NCI-H2227 treated with DMSO at 0.1 percent for 48 hours (cell line): ENCODE measurements around the gene SUFU.
A peak's percentile ranks its signal among the peaks of the same experiment; 100 is the strongest.
"Not testable (repeated sequence)": the region's sequence is repeated elsewhere in the genome, so short reads cannot be mapped to it uniquely, and the experiment has no call there.

Source experiments
- DNase-seq: peaks from one replicate; lab custom pipeline; 2025; lab: John Stamatoyannopoulos, UW

SUFU gene

DNA sequence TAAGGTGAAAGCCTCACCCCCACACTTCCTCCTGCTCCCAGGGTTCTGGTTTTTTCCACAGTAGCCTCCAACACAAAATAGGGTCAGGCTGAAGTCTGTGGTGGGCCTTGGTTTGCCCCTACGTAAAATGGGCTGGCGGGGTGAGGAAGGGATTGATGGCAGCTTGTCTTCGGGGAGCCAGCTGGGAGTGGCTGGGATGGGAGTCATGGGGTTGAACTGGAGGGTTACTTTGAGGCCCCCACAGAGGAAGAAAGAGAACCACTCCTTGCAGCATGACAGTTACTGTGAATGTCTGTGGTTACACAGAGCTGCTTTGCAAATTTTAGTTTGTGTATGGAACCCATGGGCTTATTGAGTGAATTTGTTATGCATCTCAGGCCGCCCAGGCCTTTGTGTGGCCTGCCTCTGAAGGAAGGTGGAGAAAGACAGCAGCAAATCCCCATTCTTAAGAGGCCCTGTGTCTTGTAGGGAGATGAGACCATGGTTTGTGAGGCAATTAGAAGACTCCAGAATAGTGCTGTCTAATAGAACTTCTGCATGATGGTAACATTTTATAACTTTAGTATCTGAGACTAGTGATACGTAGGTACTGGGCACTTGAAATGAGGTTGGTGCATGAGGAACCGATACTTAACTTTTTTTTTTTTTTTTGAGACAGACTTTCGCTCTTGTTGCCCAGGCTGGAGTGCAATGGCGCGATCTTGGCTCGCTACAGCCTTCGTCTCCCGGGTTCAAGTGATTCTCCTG, 148.6 kb downstream of the SUFU start:
- no peak for DNase-seq

DNA sequence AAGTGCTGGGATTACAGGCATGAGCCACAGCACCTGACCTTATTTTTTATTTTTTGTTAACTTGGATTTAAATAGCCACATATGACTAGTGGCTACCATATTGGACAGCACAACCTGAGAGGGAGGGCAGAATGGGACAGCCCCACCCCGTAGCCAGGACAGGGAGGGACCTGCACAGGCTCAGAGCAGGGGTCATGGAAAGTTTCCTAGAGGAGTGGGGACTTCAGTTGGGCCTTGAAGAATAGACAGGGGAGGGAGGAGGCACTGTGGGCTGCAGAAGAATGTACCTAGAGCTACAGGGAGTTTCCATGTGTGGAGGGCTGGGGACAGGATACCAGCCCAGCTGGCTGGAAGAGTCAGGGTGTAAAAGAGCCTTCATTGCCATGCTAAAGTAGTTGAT, 149.3 kb downstream of the SUFU start:
- DNase-seq, result no peak

DNA sequence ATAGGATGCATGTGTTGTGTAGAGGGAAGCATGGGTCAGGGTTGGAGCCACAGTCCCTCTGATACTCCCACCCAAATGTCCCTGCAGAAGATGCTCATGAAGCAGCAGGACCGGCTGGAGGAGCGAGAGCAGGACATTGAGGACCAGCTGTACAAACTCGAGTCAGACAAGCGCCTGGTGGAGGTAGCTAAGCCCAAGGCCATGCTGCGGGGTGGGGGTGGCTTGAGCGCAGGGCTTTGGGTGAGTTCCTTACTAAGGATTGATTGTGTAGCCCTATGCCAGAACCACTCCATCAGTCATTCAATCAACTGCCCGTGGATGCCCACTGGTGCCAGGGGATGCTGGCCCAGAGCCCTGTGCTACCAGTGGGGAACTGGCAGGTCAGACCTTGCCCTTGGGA, 150.8 kb downstream of the SUFU start:
- no peak for DNase-seq

DNA sequence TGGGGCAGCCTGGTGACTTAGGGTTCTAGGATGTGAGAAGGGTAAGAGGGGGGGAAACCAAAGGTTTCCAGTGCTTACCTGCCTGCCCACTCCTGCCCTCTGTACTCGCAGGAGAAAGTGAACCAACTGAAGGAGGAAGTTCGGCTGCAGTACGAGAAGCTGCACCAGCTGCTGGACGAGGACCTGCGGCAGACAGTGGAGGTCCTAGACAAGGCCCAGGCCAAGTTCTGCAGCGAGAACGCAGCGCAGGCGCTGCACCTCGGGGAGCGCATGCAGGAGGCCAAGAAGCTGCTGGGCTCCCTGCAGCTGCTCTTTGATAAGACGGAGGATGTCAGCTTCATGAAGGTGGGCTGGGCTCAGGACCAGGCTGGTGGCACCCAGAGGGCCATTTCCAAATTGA, 151.2 kb downstream of the SUFU start:
- no peak for DNase-seq

DNA sequence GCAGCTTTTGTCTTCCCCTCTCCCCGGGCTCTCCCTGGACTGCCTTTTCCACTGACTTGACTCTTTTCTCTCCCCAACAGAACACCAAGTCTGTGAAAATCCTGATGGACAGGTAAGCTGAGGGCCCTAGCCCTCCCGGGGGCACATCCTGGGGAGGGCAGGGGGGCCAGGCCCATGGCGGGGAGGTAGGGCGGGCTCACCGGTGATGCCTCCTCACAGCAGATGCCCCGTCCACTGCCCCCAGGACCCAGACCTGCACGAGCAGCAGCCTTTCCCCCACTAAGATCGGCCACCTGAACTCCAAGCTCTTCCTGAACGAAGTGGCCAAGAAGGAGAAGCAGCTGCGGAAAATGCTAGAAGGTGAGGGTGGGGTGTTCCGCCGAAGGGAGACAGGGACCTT, 152.3 kb downstream of the SUFU start:
- DNase-seq, result no peak

DNA sequence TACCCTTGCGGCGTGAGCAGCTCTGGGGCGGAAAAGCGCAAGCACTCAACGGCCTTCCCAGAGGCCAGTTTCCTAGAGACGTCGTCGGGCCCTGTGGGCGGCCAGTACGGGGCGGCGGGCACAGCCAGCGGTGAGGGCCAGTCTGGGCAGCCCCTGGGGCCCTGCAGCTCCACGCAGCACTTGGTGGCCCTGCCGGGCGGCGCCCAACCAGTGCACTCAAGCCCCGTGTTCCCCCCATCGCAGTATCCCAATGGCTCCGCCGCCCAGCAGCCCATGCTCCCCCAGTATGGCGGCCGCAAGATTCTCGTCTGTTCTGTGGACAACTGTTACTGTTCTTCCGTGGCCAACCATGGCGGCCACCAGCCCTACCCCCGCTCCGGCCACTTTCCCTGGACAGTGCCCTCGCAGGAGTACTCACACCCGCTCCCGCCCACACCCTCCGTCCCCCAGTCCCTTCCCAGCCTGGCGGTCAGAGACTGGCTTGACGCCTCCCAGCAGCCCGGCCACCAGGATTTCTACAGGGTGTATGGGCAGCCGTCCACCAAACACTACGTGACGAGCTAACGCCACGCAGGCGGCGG, 153.1 kb downstream of the SUFU start:
- no peak for DNase-seq

DNA sequence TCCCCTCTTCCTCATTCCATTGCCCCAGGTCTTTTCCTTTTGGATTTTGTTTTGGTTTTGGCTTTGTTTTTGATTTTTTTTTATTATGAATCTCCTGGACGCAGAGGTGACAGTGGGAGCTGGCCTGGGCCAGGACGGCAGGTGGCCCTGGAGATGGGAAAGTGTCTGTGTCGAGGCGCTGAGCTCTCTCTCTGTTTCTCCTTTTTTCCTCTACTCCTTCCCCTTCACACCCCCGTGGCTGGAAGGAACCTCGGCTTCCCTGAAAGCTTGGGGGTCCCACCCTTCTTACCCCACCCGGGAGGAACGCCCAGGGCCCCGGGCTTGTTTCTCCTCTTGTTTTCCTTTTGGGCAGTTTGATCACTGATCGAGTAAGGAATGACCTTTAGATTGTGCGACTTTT, 153.7 kb downstream of the SUFU start:
- no peak for DNase-seq

DNA sequence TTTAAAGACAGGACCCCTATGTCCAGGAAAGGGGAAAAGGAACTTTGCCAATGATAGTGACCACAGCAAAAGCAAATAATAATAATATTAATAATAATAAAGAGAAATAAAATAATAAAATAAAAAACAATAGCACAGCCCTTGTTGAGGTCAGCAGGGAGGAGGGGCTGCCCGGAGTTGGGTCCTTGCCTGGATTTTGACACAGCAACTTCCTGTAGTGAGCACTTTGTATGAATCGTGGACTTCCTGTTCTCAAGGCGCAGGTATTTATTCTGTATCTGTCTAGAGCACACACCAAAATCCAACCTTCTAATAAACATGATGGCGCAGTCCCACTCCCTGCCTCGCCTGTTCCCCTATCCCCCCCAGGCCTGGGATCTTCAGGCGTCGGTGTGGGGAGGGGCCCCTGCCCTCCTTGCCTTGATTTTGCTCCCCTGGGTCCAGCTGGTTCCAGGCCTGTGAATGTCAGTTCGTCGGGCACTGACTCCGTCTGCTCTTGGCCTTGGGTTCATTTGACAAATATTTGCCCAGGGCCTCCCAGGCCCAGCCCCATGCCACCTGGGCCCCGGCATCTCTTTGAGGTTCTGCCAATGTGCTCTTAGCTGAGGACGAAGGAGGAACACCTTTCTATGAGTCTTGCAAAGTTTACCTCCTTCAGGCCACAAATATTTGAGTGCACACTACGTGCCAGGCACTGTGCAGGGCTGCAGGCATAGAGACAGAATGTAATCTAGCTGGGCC, 154.4 kb downstream of the SUFU start:
- no peak for DNase-seq

DNA sequence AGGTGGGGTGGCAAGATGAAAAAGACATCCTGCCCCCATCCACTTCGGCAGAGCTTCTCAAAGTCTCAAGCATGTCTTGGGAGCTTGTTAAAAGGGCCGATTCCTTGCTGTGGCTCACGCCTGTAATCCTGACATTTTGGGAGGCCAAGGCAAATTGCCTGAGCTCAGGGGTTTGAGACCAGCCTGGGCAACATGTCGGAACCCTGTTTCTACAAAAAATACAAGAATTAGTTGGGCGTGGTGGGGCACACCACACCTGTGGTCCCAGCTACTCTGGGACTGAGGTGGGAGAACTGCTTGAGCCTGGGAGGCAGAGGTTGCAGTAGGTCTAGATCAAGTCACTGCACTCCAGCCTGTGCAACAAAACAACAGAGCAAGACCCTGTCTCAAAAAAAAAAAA, 155.0 kb downstream of the SUFU start:
- no peak for DNase-seq

DNA sequence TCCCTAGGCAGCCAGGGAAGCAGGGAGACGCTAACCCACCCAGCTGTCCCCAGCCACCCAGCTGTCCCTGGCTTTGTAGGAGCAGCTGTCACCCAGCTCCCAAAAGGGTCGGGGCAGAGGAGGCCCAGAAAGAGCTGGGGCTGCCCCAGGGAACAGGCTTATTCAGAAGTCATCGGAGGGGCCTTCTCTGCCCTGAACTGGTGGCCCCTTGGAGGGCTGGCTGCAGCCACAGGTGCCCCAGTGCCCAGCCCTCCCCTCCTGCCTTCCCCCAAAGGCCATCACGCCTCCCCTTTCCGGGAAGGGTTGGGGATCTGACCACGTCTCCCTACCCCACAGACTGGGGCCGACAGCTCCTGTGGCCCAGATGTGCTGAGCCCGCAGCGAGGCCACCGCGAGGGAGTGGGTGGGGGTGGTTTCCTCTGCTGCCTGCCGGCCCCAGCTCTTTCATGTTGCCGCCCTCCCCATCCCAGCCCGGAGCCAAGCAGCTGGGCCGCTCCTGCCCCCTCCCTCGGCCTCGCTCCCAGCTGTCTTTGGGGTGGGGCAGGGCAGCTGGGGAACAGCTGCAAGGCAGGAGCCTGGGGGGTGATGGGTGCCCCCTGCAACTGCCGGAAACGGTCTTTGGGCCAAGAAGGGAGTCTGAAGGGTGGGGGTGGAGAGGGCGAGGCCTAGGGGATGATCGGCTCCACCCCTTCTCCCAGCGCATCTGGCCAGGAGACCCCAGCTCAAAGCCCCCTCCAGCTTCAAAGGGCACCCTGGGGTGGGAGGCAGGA, 157.3 kb downstream of the SUFU start:
- no peak for DNase-seq

DNA sequence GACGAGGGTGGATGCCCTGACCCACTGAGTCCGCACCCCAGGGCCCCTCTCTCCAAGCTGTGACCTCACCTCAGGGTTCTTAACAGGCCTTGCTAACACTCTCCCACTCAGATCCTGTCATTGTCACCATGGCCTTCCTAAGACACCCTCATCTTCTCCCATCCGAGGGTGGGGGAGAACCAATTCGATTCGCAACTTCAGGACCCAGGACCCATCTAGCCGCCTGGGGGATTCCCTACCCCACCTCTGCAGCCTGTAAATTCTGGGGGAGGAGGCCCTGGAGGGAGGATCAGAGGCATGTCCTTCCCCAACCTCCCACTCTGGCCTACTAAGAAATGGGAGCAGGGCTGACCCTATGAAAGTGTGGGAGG, 157.9 kb downstream of the SUFU start:
- no peak for DNase-seq

DNA sequence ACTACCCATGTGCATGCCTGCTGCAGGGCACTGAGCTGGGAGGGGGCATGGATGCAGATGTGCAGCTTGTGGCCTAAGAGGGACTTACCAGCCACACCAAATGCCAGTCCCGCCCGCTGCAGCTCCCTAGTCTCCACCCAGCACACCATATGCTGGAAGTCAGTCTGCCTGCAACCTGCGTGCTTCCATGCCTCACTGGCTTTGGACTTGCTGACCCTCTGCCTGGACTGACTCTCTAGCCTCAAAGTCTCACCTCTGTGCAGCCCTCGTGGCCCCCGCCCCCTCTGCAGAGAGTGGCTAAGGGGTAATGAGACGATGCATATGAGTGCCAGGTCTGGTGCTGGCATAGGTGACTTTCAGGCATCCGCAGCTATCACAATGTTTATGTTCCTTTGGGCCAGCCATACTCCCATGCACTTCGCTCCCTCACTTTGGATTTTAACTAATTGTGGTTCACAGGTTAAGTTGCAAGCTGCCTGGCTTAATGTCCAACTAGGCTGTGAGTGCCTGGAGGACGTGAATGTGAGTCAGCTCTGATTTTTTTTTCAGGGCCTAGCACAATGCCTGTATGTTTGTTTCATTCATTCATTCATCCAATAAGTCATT, 162.2 kb downstream of the SUFU start:
- no peak for DNase-seq

DNA sequence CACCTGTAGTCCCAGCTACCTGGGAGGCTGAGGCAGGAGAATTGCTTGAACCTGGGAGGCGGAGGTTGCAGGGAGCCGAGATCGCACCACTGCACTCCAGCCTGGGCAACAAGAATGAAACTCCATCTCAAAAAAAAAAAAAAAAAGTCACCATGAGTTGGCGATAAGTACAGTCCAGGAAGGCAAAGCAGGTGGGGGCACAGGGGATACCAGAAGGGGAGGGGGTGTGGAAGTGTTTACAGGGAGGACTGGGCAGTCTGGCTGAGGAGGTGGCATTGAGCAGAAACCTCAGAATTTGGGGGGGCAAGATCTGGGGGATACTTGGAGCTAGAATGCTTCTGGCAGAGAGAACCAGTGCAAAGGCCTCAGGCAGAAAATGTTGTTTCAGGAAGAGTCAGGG, 163.6 kb downstream of the SUFU start:
- DNase-seq, result not testable (repeated sequence)

DNA sequence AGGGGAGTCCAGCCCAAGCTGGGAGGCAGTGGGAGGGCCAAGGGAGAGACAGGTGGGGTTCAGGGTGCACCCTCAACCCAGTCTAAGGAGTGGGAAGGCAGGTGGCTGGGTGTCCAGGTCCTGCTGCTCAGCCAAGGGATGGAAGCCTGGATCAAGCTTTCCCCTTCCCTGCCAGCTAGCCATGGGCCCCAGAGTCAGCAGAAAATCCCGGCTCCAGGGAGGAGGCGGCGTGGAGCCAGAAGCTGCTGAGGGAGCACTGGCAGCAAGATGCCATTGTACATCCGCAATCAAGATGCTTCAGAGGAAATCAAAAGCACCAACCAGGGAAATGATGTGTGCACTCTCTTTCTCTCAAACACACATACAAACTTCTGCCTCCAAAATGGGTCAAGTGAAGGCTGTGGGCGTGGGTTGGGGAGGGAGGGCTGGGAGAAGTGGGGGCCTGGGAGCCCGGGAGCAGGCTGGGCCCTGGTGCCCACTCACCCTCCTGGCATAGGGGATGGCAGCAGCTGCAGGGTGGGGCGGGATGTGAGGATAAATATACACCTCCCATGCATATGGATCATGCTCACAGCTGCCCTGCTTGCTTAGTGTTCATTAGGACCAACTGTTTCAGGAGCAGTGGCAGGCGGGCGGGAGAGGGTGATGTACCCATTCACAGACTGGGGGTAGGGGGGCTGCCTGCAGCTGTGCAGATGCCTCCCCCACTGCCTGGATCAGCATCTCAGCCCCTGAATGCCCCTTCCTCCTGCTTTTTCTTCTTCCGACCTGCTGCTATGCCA, 164.7 kb downstream of the SUFU start:
- no peak for DNase-seq

DNA sequence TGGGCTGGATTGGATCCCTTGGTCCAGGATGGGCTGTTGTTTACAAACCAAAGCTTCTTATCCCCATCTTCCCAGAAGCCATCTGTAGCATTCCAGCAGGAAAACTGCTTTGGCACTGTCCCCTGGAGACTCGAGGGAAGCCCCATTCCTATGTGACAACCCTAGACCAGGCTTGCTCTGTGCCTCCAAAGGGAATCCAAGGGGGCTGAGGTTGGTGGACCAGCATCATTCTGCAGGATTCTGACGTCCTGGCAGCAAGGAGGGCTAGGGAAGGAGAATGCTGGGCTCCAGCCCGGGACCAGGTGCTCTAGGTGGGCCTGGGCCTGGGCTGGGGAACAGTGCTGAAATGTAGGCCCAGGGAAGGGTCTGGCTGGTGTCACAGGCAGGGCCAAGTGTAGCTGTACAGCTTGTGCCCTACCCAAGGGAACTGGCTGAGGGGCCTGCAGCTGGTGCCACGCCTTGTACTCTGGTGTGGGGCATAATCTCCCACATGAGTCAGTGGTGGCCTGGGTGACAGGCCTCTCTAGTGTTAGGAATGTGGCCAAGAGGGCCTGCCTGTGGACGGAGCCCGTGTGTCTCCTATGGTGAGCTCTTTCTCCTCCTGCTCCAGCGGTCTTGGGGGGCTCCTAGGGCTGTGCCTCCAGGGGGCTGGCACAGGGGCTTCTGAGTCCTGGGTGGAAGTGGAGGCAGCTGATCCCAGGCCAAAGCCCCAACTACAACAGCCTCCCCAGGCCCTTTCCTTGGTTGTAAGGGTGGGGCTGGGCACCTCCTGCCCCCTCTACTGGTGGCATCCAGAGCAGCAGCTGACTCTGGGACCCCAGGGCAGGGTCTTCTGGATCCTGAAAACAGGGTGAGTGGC, 165.7 kb downstream of the SUFU start:
- no peak for DNase-seq

DNA sequence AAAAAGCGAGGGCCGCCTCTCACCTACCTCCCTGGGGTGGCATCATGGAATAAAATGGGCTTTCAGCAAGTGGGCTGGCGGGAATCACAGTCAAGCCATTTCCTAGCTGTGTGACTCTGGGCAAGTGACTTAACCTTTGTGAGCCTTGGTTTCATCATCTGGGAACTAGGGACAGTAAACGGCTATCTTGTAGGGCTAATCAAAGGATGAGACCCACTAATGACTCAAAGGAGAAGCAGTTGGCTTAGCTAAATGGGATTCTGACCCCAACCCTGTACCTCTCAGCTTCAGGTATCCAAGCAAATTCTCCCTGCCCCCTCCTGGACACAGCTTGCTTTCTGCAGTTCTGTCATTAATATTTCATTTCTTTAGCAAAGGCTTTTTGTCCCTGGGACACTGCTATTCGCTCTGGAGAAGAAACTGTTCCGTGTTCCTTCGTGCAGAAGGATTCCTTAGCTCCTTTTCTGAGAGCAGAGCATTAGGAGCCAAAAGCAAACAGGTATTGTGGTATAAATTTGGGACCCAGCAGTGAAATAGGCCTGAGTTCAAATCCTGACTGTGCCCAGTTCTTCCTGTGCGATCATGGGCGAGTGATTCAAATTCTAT, 166.4 kb downstream of the SUFU start:
- DNase-seq, result no peak

DNA sequence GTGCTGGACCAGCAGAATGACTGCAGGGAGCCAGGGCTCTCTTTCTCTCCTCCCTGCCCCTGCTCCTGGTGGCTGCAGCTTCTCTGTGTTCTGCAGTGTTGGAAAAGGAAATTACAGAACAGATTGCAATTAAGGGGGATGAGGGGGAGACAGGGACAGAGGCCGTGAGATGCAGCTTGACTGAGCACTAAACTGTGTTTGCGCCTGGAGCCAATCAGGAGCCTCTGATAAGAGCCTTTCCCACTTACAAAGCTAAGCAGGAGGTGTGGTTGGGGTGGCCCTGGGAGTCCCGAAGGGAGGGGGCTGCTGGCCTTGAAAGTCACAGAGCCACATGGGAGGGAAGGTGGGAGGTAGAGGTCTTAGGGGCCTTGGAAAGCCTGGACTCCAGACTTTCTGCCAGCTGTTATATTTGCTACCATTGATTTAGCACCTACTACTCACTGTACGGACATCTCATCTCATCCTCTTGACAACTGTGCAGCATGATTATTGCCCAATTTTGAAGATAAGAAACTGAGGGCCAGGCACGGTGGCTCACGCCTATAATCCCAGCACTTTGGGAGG, 167.2 kb downstream of the SUFU start:
- peak; percentile 52 for DNase-seq

DNA sequence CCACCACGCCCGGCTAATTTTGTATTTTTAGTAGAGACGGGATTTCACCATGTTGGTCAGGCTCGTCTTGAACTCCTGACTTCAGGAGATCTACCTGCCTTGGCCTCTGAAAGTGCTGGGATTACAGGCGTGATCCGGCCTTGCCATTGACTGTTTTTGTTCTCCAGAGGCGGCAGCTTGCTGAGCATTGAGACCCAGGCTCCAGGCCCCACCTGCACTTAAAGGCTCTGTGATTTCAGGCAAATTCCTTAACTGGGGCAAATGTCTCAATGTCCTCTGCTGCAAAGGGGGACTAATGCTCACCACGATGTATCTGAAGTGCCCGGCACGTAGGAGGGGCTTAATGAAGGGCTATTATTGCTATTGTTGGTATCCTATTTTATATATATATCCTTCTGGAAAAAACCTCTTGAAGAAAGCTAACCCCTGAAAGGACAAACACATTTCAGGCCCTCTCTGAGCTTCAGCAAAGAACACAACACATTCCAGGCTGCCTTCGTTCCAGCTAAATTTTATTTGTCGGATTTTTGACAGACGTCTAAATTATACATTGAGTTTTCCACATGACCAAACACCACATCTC, 169.6 kb downstream of the SUFU start:
- DNase-seq, result peak; percentile 39

DNA sequence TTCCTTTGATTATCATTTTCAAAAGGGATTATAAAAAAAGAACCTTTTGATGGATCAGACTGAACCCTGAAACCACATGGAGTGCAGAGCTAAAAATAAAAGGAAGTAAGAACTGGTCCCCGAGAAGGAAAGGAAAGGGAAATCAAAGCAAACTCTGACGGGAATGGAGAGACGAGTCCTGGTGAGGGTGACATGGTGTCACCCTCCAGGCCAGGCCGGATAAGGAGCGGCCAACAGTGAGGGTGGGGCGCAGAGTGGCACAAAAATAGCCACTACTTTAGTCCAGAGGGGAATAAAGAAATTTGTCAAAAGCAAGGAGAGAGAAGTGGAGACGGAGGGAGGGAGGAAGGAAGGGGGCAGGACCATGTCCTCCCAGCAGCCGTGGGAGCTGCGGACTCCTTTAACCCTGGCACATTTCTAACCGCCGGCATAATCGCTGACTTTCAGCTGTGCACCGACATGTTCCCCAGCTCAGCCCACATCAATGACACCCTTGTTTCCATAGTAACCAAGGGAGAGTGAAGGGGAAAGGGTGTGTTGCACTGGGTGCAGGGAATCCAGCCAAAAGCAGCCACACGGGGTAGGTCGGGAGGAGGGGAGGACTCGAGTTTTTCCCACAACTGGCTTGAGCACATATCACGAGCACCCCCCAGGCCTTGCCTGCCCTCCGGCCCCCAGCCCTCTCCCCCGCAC, 170.2 kb downstream of the SUFU start:
- peak; percentile 57 for DNase-seq
